Frontal cortex (tissue), 4 donors: ENCODE measurements around the gene VPS18. TPM values are rescaled to one million over a fixed set of nuclear protein-coding genes. Genes with fewer than 3 reads are reported as not detected.
A peak's percentile ranks its signal among the peaks of the same experiment; 100 is the strongest.

Source experiments
- DNase-seq, 2 donors: peaks; one replicate each; pipeline ENCODE4 v3.0.0; 2012; ENCODE audit warnings: low spot score in 2 of 2
- FAIRE-seq: peaks from 2 replicates; lab custom pipeline; 2012; peaks lifted over from hg19 to GRCh38; lab: Jason Lieb, UNC
- total RNA-seq: library from RNA; depleted of rRNA; stranded (reverse); fragments of >200 nt; gene quantifications from one replicate; pipeline ENCODE4 v1.2.3, GENCODE V29; 2014
- donor health status: control.
- donor health status: control.
- donor health status: control.

Gene VPS18
- total RNA-seq, 1 donor from 2014 or later, result 29.8 TPM

DNA sequence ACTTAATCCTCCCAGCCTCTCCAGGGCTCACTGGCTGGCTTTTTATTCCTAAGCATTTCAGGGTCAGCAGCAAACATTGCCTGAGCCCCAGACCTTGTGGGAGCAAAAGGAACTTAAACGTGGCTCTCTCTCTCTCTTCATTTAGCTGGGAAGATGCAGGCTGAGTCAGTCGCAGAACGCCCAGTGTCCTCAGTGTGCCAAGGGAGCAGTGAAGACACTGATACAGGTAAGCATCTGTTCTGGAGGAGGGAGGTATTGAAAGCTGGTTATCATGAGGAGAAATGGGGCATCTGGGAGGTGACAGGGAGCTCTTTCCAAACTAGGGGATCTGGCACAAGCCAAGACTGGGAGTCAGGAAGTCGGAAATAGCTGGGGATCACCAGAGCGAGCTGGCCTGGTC, 24.6 kb upstream of the VPS18 start:
- DNase-seq (no peak), FAIRE-seq (no peak)

DNA sequence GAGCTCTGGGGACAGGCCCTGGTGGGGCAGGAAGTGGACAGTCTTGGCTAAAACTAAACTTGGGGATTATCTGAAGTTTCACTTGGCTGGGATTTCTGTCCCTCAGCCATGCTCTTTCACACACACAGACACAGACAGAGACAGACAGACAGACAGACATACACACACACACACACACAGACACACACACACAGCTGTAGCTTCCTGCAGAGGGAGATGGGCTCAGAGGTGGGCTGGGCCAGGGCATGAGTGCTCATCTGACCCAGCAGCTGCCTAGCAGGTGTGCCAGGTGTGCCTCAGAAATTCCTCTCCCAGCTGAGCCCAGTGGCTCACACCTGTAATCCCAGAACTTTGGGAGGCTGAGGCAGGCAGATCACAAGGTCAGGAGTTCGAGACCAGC, 23.5 kb upstream of the VPS18 start:
- DNase-seq (no peak), FAIRE-seq (no peak)

GRCh38 chr15:40871749-40872617, 22.3 kb upstream of the VPS18 start:
- DNase-seq (no peak), FAIRE-seq (no peak)

DNA sequence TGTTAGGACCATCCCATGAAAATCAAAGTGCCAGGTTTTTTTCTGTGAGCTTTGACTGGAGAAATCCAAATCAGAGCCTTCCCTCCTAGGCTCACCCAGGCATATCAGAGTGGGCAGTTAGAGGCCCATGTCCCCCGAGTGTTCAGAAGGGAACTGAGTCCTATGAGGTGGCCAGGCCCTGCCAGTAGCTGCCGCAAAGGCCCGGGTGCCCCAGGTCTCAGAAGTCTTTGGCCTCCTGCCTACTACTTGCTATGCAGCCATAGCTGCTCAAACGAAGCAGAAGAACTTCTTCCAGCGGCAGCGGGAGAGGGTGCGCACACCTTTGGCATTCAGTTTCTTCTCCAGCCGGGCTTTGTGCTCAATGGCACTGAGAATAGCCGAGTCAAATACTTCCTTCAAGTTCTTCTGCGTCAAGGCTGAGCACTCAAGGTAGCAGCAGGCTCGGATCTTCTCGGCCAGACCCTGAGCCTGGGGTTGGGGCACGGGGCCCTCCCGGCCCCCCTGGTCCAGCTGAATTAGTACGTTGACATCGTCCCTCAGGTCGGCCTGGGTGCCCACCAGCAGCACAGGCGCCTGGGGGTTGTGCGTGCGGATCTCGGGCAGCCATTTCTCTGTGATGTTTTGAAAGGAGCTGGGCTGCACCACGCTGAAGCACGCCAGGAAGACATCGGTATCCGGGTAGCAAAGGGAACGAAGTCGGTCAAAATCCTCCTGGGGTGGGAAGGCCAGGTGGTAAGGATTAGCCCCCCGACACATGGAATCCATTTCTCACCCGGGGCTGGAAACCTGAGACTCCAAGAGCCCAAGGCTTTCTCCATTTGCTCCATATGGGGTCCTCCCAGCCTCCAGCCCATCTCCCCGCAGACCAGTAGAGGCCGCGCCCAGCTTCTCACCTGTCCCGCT, 21.2 kb upstream of the VPS18 start:
- DNase-seq (no peak), FAIRE-seq (no peak)

DNA sequence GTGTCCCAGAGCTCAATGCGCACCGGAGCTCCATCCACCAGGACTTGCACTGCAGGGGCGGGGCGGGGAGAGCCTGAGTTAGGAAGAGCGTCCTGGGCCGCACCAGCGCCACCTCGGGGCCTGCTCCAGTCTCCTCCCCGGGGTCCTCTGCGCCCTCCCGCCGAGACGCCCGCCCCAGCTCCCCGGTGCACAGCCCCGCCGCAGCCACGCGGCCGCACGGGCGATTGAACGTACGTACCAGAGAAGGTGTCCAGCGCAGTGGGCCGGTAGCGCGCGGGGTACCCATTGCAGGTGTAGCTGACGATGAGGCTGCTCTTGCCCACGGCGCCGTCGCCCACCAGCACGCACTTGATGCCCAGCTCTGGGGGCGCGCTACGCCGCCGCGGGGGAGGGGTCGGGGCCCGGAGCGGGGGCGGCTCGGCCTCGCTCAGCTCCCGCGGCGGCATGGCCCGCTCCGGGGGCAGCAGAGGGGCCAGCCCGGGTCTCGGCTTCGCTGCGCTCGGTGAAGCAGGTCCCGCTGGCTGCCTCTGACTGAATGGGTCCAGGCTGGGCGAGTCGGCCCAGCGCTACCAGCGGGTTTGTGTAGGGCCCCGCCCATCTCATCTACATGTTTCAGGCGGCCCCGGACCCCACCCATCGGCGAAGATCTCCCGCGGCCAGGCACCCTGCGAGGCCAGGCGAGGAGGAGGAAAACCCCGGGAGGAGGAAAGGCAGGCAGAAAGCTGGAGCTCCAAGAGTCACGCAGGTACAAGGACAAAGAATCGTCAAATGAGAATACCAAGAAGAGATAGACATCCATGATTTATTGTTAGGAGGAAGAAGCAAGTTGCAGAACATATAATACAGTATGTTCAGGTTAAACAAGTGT, 20.3 kb upstream of the VPS18 start, which contains the start of gene RHOV:
RHOV (minus strand) TSS at position 541 of the 868 bp plus-strand sequence; CDS start at position 446, 95 bp downstream.
- FAIRE-seq (no peak), DNase-seq (peak in 1 of 2 donors; percentile 62)

- DNase-seq (no peak), FAIRE-seq (no peak)
Measured at GRCh38 chr15:40875991-40876730, 18.1 kb upstream of the VPS18 start.

GRCh38 chr15:40877694-40878093, 16.6 kb upstream of the VPS18 start:
- DNase-seq (no peak), FAIRE-seq (no peak)

DNA sequence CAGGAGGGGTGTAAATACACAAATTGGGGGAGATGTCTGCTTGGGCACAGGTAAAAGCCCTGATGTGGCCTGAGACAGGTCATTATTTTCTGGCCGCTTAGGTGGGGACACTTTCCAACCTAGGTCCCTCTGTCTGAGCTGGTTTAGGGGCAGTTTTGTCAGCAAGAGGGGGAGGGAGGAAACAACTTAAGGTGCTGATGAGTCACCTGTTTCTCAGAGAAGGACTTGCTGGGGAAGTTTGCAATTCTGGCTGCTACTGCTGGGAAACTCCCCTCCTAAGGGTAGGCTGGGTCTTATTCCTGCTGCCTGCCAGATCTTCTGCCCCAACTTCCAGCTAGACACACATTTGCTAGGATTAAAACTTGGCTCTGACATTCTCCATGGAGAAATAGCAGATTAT, 15.5 kb upstream of the VPS18 start:
- DNase-seq, result no peak
- no peak for FAIRE-seq

DNA sequence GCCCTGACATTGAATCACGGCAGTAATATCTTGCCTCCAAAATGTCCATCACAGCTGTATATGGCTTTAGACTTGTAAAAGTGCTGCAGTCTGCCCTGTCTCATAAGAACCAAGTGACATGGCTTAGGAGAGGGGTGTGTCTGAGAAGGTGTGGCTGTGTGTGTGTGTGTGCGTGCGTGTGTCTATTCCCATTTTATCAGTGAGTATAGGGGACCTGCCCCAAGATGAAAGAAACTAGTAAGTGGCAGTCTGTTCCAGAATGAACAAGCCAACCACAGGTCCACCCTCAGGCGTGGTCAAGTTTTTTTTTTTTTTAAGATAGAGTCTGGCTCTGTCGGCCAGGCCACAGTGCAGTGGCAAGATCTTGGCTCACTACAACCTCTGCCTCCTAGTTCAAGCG, 14.6 kb upstream of the VPS18 start:
- FAIRE-seq (no peak), DNase-seq (no peak)

DNA sequence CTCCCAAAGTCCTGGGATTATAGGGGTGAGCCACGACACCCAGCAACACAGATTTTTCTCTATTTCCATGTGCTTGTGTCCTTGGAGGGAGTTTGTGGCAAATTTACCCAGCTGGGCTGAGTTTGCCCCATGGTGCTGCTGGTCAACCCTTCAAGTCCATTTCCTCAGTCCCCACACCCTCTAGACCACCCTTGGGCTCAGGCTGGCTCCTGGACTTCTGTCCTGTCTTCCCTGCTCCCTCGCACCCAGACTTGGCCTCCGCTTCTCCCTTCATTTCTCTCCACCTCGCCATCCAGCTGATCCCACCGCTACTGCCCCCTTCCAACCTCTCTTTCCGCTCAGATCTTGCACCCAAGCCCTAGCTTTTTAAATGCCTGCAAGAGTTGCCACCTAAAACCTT, 12.9 kb upstream of the VPS18 start:
- no peak for FAIRE-seq
- no peak for DNase-seq

DNA sequence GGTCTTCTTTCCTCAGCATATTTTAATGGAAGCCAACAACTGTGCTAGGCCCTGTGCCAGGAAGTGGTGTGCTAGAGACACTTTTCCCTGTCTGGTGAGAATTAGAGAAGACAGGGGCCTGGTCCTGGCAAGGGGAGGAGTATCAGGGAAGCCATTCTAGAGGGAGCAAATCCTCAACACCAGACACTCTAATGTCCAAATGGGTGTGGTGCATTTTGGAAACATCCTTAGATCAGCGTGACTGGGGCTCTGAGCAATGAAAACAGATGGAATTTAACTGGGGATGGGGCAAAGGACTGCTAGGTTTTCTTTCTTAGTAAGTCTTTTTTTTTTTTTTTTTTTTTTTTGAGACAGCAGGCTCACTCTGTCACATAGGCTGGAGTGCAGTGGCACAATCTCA, 7.7 kb upstream of the VPS18 start:
- no peak for DNase-seq
- FAIRE-seq, result no peak

DNA sequence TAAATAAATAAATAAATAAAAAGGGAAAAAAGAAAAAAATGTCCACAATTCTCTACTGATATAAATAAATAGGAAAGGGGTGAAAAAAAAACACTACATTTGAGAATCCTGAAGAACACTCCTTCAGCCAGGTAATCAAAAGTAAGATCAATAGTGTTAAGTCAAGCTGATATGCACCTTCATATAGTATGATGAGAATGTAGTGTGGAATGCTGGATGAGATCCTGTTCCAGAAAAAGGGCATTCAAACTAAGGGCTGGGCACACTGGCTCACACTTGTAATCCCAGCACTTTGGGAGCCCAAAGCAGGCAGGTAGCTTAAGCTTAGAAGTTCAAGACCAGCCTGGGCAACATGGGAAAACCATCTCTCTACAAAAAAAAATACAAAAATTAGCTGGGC, 5.1 kb upstream of the VPS18 start:
- FAIRE-seq (no peak), DNase-seq (no peak)

DNA sequence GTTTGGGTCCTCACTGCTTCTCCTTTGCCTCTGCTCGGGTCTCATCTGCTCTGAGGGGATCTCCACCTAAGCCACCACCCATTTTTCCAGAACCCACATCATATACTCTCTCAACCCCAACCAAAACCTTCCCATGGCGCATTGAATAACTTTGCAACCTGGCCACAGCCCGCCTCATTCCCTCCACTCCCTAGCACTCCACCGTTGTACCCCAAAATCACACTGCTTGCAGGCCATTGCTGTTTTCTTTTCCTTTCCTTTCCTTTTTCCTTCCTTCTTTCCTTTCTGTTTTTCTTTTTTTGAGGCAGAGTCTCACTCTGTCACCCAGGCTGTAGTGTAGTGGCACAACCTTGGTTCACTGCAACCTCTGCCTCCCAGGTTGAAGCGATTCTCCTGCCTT, 3.1 kb upstream of the VPS18 start:
- DNase-seq, result no peak
- no peak for FAIRE-seq

GRCh38 chr15:40891810-40892446, 2.3 kb upstream of the VPS18 start:
- DNase-seq (peak in 1 of 2 donors; percentile 49), FAIRE-seq (no peak)

GRCh38 chr15:40892447-40893012, 1.7 kb upstream of the VPS18 start:
- no peak for FAIRE-seq

GRCh38 chr15:40893019-40893670, 1.1 kb upstream of the VPS18 start:
- no peak for FAIRE-seq
- no peak for DNase-seq

More at GRCh38 chr15:40892447-40893012, 1.7 kb upstream of the VPS18 start:
- no peak for DNase-seq

DNA sequence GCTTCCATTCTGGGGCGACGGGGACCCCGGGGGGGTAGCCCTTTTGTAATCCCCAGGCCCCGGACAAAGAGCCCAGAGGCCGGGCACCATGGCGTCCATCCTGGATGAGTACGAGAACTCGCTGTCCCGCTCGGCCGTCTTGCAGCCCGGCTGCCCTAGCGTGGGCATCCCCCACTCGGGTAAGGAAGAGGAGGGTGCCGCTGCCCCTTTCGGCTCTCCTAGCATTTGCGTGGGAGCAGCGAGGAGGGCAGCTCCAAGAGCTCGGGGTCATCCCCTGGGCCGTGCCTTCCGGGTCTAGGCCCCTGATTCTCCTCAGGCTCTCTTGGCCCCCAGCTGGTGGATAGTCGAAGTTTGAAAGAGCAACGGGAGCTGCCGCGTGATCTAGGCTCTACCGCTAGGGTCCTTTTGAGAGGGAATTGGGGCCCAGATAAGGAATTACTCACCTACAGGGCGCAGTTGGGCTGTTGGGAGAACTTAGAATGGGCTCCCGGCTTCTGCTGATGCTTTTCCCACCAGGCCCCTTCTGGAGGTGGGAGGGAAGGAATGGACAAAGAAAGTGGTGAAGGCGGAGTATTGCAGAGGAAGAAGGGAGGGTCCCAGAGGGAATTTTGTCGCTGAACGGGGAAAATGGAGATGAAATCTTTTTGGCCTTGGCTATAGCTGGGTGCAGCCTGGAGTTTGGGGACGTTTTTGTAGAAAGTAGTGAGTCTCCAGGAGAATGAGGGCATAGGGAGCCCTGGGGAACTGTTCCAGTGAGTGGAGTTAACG, 615 bp downstream of the VPS18 start:
- FAIRE-seq, result no peak
- no peak for DNase-seq
